Right lobe of liver (tissue), 4 donors: ENCODE measurements around the gene SHROOM2.

Experiments
- POLR2A ChIP-seq: fragments of 450-650 bp; IDR thresholded peaks from one replicate; pipeline ENCODE4 v1.6.1; 2017; ENCODE audit warnings: antibody characterized with exemption, mild to moderate bottlenecking
- TF ChIP-seq, protein P1 (sequence below), 4 donors: fragments of 200-600 bp in 3 of 4; fragments of 450-650 bp in 1 of 4; IDR thresholded peaks; one replicate each; pipeline versions ENCODE4 v1.5.1 to v1.8.0; 2016 to 2022; ENCODE audit warnings: antibody characterized with exemption in 4 of 4, mild to moderate bottlenecking in 2 of 4
- donor health status: DM: no; HTN: no; CAD: no.
- donor health status: DM: no; HTN: no; CAD: no.
- donor health status: DM: no; HTN: yes; CAD: no.

- TF ChIP-seq, protein P1, sequence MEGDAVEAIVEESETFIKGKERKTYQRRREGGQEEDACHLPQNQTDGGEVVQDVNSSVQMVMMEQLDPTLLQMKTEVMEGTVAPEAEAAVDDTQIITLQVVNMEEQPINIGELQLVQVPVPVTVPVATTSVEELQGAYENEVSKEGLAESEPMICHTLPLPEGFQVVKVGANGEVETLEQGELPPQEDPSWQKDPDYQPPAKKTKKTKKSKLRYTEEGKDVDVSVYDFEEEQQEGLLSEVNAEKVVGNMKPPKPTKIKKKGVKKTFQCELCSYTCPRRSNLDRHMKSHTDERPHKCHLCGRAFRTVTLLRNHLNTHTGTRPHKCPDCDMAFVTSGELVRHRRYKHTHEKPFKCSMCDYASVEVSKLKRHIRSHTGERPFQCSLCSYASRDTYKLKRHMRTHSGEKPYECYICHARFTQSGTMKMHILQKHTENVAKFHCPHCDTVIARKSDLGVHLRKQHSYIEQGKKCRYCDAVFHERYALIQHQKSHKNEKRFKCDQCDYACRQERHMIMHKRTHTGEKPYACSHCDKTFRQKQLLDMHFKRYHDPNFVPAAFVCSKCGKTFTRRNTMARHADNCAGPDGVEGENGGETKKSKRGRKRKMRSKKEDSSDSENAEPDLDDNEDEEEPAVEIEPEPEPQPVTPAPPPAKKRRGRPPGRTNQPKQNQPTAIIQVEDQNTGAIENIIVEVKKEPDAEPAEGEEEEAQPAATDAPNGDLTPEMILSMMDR (IDR thresholded peaks at IDR 0.05) = no peak
- no peak for TF ChIP-seq POLR2A
Measured at GRCh38 chrX:9844936-9845577, 58.8 kb downstream of the SHROOM2 start.
